Nasal cavity respiratory epithelium epithelial cell of viscerocranial mucosa (primary cell): ENCODE data around the gene OR5M11. TPM values are rescaled to one million over a fixed set of nuclear protein-coding genes. Genes with fewer than 3 reads are reported as not detected.

Experiments
- total RNA-seq: library from RNA; depleted of rRNA; stranded (reverse); fragments of >200 nt; gene quantifications from 2 replicates; pipeline ENCODE4 v1.2.3, GENCODE V29; 2014

OR5M11 gene
- not detected in 2 replicates for total RNA-seq

GRCh38 chr11:56543157-56543556 is at the start of gene OR5M11:
TSS of gene OR5M11 (minus strand) at chr11:56543257. CDS start at chr11:56543257, 0 bp downstream.

GRCh38 chr11:56577621-56578020 is 34.6 kb upstream of the OR5M11 start, which contains the start of gene OR5M10:
TSS of gene OR5M10 (minus strand) at chr11:56577721. CDS start at chr11:56577721, 0 bp downstream.

Other genes starting within 250 kb of the OR5M11 start
- gene OR8K3, start 228.1 kb downstream of the OR5M11 start, total RNA-seq = not detected in 2 replicates
- gene OR8K1, start 197.2 kb downstream of the OR5M11 start, total RNA-seq = not detected in 2 replicates
- gene OR8J1, start 189.0 kb downstream of the OR5M11 start, total RNA-seq = not detected in 2 replicates
- gene OR8U1, start 167.6 kb downstream of the OR5M11 start, total RNA-seq = not detected in 2 replicates
- not detected in 2 replicates for gene OR5AL1, start 130.6 kb downstream of the OR5M11 start, total RNA-seq
- not detected in 2 replicates for gene OR5M3, start 69.9 kb downstream of the OR5M11 start, total RNA-seq
- gene OR5M8, start 51.9 kb downstream of the OR5M11 start, total RNA-seq = not detected in 2 replicates
- gene OR5M10, start 34.5 kb upstream of the OR5M11 start, total RNA-seq = not detected in 2 replicates
- gene OR5M1, start 71.6 kb upstream of the OR5M11 start, total RNA-seq = not detected in 2 replicates
- not detected in 2 replicates for gene OR5AP2, start 99.2 kb upstream of the OR5M11 start, total RNA-seq
- not detected in 2 replicates for gene OR5AR1, start 120.4 kb upstream of the OR5M11 start, total RNA-seq
- not detected in 2 replicates for gene OR9G1, start 155.8 kb upstream of the OR5M11 start, total RNA-seq
- not detected in 2 replicates for gene OR9G4, start 205.4 kb upstream of the OR5M11 start, total RNA-seq